OCI-LY7 (cell line): ENCODE data around the gene COLQ.

Source experiments
- EZH2phosphoT487 ChIP-seq: fragments of 200-600 bp; sonication (generic); IDR thresholded peaks from 2 replicates; pipeline ENCODE4 v1.6.1; 2018; ENCODE audit warnings: low read depth, borderline replicate concordance, mild to moderate bottlenecking, mixed run types, antibody characterized with exemption, low read length, moderate library complexity, mixed read lengths
- TF ChIP-seq, protein P1 (sequence below): fragments of 200-600 bp; sonication (generic); conservative IDR thresholded peaks from 2 replicates; pipeline ENCODE4 v1.5.1; 2014; ENCODE audit warnings: mild to moderate bottlenecking, antibody characterized with exemption, low read length, moderate library complexity, mixed read lengths

DNA sequence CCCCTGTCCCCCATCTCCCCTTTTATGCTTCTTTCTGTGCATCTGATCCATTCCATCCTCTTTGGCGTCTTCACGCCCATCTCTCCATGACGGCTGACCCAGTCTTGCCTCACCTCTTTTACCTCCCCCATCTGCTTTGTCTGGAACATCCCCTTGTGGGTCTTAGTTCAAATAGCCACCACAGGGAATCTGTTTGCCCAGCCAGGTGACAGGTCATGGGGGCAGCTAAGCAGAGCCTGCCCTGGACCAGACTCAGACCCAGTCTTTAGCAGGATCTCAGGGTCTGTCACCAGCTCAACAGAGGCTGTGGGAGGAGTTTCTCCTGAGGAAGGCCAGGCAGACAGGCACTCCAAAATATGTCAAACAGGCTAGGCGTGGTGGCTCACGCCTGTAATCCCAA lies 28.1 kb downstream of the COLQ start:
- TF ChIP-seq, protein P1, sequence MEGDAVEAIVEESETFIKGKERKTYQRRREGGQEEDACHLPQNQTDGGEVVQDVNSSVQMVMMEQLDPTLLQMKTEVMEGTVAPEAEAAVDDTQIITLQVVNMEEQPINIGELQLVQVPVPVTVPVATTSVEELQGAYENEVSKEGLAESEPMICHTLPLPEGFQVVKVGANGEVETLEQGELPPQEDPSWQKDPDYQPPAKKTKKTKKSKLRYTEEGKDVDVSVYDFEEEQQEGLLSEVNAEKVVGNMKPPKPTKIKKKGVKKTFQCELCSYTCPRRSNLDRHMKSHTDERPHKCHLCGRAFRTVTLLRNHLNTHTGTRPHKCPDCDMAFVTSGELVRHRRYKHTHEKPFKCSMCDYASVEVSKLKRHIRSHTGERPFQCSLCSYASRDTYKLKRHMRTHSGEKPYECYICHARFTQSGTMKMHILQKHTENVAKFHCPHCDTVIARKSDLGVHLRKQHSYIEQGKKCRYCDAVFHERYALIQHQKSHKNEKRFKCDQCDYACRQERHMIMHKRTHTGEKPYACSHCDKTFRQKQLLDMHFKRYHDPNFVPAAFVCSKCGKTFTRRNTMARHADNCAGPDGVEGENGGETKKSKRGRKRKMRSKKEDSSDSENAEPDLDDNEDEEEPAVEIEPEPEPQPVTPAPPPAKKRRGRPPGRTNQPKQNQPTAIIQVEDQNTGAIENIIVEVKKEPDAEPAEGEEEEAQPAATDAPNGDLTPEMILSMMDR, result no peak
- TF ChIP-seq EZH2phosphoT487, result no peak
